HG03460 (cell line): ENCODE measurements around the gene BICD2.
A peak's percentile ranks its signal among the peaks of the same experiment; 100 is the strongest.

Experiments
- ATAC-seq: cut with Tn5 transposase; IDR thresholded peaks from one replicate; pipeline ENCODE4 v1.9.1; 2021; ENCODE audit not compliant: unreplicated experiment

Gene BICD2

DNA sequence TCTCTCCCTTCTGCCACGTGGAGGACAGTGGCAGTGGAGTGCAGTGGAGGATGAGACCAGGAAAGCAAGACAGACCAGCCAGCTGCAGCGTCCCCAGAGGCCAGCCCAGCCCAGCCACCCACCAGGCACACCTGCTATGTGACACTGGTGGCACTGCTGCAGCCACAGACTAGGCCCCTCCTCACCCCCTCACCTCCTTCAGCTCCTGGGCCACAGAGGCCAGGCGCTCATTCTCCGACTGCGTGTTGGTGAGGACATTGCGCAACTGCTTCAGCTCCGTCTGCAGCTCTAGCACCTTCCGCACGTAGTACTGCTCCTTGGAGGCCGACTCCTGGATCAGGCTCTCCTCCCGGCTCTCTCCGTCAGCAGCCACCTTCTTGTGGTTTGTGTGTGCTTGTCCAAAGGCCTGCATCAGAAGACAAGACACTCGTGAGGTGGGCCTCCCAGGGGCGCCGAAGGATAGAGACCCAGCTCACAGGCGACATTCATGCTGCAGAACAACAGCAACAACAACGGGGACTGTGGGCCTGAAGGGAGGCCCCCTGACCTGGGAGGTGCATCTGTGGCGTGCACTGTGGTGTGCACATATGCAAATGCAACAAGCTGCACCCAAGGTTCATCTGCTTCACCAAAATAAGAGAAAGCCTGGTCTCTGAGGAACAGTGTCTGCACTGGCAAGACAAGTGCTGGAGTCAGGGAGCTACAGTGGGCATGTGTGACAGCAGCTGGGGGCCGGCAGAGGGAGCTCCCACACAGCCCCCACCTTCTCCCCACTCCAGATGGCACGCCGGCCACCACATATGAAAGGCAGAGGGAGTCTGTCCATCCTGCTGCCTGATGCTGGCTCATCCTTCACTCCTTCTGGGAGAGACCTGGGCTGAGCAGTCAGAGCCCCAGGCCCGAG lies 35.5 kb downstream of the BICD2 start:
- ATAC-seq: peak; percentile 67

DNA sequence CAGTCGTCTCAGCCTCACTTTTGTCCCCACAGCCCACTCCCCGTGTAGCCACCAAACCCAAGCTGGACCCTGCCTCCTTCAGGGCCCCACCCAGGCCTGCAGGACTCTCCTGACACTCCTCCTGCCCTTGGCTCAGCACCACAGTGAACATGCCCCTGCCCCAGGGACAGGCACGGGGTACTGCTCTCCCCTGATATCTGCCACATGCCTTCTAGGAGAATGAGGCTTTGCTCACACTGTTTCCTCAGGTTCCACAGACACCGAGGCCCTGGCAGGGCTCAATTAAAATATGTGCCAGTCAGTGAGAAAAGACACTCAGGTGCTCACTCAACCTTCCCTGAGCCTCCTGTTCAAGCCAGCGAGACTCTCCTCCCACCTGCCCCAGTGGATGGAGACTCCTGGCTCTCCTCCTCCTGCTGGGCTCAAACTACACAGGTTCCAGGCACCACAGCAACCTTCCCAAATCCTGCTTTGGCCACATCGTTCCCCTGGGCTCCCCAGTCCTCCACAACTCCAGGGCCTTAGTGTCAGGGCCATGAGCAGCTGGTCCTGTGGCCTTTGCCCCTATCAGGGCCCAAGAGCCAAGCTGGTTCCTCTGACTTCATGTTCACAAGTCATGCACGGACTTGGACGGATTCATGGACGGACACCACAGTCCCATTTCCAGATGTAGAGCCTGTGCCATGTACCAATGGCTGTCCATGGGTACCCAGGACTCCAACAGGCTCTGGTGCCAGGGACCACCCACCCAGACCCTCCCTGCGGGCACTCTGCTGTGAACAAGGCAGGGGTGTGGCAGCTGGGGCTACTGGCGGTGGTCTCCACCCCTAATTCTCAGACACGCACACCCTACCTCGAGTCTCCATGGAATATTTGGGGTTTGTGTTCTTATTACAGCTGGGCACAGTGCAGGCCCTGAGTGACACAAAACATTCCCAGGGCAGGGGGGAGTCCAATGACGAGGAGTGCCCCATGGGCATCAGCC lies 36.6 kb downstream of the BICD2 start:
- ATAC-seq: no peak

DNA sequence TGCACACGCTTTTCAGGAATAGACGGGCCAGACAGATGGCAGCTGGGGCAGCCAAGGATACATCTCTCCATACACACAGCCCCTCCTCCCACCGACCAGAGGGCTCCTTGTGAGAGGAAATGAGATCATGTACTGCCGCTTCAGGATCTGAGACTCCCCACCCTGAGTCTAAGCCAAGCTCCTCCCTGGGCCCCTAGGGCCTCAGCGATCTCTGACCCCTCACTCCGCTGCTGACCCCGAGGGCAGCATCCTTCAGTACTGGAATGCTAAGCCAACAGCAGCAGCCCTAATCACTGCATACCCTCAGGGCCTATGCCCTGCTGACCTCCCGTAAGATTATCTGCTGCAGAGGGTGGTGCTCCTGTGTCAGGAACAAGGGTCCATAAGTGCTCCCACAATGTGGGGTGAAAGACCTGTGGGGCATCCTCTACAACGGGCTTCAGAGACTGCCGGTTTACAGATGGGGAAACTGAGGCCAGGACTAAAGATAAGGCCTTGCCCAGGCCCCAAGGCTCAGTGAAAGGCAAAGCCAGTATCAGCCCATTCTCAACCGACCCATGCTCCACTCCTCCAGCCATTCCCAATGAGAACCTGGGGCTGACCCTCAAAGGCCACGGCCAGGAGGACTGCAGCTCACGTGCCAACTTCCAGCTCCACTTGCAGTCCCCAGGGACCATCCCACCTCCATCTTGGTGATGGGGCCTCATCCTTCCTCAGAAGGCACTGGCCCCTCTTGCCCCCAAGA lies 37.5 kb downstream of the BICD2 start:
- ATAC-seq: no peak

DNA sequence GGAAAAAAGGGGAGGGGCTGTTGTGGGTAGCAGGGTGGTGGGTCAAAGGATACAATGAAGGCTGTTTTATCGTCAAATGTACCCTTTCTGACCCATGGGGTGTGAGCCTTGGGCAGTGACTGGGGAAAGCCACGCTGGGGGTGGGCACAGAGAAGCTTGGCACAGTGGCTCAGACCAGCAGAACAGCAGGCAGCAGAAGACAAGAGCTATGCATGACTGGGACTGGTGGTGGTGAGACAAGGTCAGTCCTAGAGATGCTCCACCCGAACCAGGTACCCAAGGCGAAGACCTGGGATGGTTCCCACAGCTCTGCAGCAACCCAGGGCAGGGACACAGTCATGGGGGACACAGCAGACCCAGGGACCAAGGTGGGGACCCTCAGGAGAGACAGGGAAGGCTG lies 38.3 kb downstream of the BICD2 start:
- no peak for ATAC-seq

DNA sequence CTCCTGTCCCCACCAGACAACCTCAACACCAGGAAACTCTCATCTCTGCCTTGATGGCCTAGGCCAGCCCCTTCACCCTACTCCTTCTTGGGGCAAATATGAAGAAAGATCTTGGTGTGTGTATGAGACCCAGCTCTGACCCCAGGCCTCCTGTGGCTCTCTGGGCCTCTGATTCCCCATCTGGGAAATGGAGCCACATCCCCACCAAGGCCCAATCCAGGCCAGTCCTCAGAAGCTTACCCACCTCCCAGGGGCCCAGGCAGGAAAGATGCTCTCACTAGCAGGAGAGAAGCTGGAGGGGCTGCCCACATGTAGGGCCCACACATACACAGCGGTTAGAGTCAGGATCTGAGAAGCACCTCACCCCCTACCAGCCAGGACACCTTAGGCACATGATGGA lies 38.9 kb downstream of the BICD2 start:
- no peak for ATAC-seq

DNA sequence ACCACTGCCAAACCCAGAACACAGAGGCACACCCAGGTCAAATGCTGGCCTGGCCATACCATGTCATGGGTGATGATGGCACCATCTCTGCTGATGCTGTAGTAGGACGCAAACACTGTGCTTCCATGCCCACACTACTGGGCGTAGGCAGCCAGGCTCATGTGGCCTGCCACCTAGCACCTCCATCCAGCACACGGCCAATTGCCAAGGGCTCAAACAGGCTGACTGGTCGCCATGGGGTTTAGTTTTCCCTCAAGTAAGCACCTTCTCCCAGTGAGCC lies 39.4 kb downstream of the BICD2 start:
- no peak for ATAC-seq

DNA sequence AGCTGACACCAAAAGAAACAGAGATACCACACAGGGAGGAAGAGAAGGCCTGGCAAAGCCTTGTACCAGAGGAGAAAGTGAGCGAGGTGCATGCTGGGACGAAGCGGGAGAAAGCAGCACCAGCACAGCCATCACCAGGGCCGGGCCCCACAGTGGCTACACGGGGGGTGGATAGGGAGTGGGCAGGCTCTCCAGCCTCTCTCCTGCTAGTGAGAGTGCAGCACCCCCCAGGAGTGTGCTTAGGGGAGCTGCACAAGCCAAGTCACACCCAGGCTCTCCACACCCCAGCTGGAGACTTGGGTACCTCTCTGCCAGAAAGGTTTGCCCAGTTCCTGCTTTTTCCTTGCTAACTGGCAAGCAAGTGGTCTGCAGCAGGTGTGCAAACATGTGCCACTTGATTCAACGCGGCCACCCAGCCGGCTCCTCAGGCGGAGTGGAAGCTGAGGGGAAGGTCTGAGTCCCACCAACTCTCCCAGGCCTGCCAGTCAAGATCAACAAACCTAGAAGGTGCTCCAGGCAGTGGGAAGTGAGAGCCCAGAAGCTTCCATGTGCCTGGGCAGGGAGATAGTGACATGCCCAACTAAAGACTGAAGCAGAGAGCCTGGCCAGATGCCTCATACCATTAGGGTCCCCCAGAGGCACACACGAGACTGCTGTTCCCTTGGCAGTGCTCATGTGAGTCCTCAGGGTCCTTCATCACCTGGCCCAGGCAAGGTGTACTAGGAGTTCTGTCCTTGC lies 39.9 kb downstream of the BICD2 start:
- ATAC-seq: no peak

DNA sequence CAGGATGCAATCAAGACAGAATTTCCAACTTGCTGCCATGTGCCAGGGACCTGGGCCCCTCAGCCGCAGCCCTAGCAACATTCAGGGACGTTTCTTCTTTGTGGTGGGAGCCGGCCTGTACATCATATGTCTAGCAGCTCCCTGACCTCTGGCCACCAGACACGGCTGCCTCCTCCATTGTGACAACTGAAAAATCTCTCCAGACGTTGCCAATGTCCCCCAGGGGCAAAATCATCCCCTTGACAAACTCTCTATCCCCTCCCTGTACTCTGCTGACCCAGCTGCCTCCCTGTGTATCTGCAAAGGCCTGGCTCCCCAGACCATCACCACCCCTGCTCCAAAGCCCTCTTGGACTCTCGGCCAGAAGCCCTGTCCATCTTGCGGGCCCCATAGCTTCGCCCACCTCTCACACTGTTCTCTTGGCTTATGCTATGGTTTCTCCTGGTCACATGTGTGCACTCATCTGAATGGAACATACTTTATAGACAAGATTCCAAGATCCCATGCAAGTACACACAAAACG lies 40.8 kb downstream of the BICD2 start:
- ATAC-seq: no peak

DNA sequence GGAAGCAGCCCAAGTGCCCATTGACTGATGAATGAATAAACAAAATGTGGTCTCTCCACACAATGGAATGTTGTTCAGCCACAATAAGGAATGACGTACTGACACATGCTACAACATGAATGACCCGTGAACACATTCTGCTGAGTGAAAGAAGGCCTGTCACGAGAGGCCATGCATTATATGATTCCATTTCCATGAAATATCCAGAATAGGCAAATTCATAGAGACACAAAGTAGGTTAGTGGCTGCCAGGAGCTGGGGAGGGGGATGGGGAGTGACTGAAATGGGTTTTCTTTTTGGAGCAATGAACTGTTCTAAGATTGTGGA lies 41.4 kb downstream of the BICD2 start:
- ATAC-seq: no peak

DNA sequence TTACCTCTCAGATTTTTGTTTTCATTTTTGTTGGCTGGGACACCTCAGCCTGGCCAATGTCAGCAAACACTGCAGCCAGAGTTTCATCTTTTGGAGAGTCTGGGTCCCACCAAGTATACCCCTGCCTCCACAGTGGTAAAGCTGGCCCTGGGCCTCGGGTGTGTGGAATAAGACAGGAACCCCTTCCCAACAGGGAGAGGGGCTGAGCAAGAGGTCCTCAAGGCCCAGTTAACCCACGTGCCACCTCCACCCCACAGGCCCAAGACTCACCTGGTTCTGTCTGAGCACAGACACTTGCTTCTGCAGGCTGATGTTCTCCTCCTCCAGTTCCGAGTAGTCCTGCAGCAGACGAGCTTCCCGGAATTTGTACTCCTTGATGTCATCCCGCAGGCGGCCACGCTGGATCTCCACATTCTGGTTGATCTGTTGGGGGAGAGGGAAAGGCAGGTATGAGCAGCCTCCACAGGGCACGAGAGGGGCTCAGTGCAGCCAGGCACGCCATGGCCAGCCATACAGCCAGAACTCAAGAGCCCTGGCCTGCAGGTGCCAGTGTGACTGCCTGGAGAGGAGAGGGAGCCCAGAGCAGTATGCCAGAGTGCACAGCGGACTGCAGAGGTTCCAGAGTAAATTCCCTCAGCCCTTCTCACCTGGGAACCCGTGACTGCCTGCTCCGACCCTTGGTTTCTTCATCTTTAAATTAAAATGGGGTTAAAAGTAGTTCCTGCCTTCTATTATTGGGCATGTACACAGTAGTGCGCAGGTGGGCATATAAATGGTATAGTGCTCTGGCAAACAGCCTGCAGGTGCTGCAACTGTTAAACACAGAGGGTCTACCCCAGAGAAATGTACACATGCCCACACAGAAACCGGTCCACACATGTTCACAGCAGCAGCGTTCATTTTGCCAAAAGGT lies 42.0 kb downstream of the BICD2 start:
- no peak for ATAC-seq

DNA sequence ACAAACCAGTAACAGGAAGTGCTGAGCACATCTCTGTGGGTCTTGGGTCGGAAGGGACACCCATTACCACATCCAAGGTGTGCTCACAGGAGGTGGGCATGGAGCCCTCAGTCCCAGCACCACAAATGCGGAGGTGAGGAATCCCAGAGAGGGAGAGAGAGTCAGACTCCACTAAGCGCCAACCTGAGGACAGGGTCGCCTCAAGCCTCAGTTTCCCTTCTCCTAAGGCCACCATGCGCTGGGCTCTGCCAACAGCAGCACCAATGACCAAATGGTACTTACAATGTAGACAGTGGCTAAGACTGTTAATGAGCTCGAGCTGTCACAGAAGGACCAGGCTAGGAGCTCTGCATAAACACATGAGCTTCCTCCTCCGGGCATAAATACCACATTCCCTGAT lies 43.1 kb downstream of the BICD2 start:
- ATAC-seq: no peak

DNA sequence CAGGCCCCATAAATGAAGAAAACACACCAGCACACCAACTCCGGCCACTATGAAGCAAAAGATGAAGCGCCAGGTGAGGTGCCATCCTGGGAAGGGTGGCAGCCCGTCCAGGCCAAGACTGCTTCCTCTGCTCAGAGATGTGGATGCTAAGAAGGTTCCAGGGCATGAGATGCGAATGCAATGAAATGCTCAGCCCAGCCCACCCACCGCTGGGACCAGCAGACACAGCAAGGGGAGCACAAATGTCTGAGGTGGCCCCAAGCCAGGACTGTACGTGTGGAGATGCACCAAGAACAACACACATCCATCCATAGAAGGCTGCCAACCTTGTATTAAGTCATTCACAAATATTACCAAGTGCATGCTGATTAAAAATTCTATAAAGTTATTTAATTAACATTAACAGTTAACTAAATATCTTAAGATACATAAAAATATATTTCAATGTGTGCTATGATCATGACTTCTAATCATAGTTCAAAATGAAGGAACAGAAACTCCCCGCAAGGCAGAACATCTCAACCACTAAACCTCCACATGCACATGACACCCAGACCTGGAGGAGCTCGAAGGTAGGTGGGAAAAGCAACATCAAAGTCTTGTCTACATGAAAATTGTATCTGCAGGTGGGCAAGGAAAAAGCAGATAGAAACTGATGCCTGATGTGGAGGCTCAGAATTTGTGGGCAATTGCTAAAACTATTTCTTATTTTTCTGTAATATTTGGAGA lies 43.7 kb downstream of the BICD2 start:
- ATAC-seq: no peak

DNA sequence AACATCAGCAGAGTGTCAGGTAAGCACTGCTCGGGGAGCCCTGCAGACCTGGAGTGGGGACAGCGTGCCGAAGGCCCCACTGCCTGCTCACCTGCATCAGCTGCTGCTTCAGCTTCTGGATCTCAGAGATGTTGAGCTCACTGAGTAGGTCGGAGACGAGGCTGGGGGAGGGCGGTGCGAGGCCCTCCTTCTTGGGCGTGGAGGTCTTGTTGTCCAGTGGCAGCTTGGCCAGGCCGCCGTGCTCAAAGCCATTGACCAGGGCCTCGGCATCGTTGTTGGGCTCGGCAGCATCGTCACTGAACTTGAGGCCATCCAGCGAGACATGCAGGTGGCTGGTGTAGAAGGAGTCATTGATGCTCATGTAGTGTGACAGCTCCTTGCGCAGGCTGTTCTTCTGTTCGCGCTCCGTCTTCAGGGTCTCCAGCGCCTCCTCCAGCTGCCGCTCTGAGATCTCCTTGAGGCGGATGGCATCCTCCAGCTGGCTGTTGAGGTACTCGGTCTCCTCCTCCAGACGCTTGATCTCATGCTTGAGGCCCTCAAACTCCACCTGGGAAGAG lies 44.3 kb downstream of the BICD2 start:
- ATAC-seq: no peak

DNA sequence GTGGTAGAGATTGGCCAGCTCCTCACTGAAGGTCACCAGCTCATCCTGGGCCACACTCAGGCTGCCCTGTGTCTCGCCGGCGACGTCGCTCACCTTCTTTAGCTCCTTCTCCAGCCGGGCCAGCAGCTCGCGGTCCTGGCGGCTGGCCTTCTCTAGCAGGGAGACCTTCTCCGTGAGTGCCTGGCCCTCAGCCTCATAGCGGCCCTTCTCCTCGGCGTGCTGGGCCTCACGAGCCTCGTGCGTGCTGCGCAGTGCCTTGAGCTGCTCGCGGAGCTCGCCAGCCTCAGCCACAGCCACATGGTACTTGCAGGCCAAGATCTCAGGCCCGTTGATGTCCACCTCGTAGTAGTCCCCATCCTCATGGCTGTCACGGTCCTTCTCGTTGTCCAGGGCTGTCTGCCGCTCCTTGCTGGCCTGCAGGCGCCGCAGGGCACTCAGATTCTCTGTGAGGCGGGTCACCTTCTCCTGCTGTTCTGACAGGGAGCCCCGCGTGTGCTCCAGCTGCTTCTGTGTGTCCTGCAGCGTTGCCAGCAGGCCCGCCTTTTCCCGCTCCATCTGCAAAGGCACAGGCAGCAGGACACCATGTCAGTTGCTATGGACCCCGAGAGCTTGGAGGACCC lies 45.5 kb downstream of the BICD2 start:
- no peak for ATAC-seq

DNA sequence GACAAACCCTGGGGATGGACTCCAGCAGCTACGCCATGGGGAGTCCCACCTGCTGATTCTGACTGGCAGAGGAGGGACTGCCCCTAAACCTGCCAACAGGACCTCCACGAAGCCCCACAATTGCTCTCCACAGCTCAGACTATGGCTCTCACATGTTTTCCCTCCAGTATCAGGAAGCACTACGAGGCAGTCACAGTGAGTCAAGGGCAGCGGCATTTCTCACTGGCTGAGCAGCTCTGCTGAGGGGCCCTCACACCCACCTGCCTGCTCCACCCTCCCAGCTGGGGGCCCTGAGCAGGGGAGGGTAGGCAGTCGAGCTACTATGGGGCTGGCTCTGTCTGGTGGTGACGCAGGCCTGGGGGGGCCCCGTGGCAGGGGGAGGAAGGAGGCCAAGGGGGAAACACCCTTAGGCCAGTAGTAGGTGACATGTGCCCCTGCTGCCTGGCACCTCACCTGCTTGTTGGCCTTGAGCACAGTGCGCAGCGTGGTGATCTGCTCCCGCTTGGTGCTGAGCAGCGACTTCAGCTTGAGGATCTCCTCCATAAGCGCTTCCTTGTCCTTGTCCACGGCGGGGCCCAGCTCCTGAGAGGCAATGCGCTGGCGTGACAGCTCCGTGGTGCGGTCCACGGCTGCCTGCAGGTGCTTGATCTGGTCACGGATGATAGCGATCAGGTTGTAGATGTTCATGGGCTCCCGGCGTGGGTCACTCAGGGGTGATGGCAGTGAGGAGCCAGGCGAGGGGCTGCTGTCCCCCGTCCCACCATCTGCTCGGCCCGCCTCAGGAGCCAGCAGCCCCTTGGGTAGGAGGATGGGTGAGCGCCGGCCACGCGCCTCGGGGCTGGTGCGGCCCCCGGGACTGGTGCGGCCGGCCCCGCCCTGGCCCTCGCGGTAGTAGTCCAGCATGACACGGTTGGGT lies 46.3 kb downstream of the BICD2 start:
- no peak for ATAC-seq

DNA sequence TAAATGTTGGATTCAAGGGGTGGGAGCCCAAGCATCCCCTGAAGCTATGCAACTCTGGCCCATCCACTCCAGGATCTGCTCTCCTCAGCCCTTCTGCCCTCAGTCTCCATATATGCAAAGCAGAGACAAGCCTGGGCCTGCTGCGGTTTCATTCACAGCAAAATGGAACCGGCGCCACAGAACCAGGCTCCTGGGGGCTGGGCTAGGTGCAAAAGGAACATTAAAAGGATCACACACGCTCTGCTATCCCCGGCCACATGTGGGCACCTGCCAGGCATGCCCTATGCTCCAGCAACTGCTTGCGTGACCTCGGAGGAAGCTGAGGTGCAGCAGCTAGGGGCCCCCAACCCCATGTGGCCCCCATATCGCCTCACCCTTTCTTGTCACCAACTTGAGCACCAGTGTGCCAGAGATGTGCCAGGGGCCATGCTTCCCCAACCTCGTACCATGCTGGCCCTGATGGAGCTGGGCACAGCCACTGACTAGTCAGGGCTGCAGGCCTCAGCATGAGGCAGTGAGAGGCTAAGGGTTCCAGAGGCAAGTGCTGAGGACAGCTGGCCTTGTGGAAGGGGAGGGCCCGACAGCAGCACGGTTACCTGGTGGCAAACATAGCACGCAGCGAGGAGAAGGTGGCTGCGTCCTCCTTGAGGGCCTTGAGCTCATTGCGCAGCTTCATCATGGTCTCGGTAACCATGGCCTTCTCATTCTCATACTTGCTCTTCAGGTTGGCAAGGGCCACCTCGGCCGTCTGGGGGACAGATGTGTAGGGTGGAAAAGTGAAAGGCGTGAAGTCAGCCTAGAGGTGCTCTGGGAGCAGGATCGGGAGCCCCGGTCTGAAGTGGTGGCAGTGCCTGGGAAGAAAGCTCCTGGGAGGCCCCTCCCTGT lies 47.2 kb downstream of the BICD2 start:
- no peak for ATAC-seq
